Vagina (tissue), 2 donors: Measurements from ENCODE around the gene DCLK2. TPM values are rescaled to one million over a fixed set of nuclear protein-coding genes. Genes with fewer than 3 reads are reported as not detected.

Experiments
- DNase-seq, 2 donors: peaks; one replicate each; pipeline ENCODE4 v3.0.0-alpha.2; 2017; ENCODE audit errors: extremely low spot score in 2 of 2
- H3K27ac ChIP-seq: fragments of 200-600 bp; sonication (generic); one replicate; pipeline ENCODE4 v1.5.1; 2019
- H3K27me3 ChIP-seq: fragments of 200-600 bp; sonication (generic); one replicate; pipeline ENCODE4 v1.5.1; 2019
- H3K36me3 ChIP-seq, 2 donors: fragments of 200-600 bp; sonication (generic); one replicate each; pipeline ENCODE4 v1.5.1; 2017 to 2019
- H3K4me1 ChIP-seq: fragments of 200-600 bp; sonication (generic); one replicate; pipeline ENCODE4 v1.5.1; 2019
- H3K4me3 ChIP-seq, 2 donors: fragments of 200-600 bp; sonication (generic); 1 replicate in 1 of 2; 2 replicates in 1 of 2; pipeline ENCODE4 v1.5.1; 2016 to 2019
- H3K9me3 ChIP-seq: fragments of 200-600 bp; sonication (generic); one replicate; pipeline ENCODE4 v1.5.1; 2019
- CTCF ChIP-seq, 3 experiments: fragments of 450-650 bp in 2 of 3; fragments of 200-600 bp in 1 of 3; sonication (generic) in 1 of 3; IDR thresholded peaks; one replicate each; pipeline ENCODE4 v1.5.1; 2017 to 2019; ENCODE audit warnings: antibody characterized with exemption in 3 of 3, mild to moderate bottlenecking in 2 of 3, moderate library complexity in 2 of 3
- POLR2A ChIP-seq, 2 donors: fragments of 450-650 bp; IDR thresholded peaks; one replicate each; pipeline ENCODE4 v1.6.1; 2017; ENCODE audit warnings: antibody characterized with exemption in 2 of 2, mild to moderate bottlenecking in 2 of 2, moderate library complexity in 2 of 2
- POLR2AphosphoS5 ChIP-seq, 2 donors: sonication (generic); formaldehyde crosslinking; IDR thresholded peaks; one replicate each; pipeline ENCODE4 v1.9.0; 2017; ENCODE audit warnings: antibody characterized with exemption in 2 of 2, mild to moderate bottlenecking in 2 of 2, low read depth in 1 of 2; ENCODE audit not compliant: insufficient read depth in 1 of 2
- intact Hi-C: fragments of 100-400 bp; cut with DNase I; formaldehyde crosslinking; loops from one replicate; pipeline ENCODE4 v1.15.1; 2023
- total RNA-seq: library from RNA; depleted of rRNA; stranded (reverse); fragments of >200 nt; gene quantifications from one replicate; pipeline ENCODE4 v1.2.3, GENCODE V29; 2016

DCLK2 gene
- total RNA-seq, 1 donor from 2014 or later, result 5.9 TPM

GRCh38 chr4:150262611-150263010, 184.4 kb downstream of the DCLK2 start:
- H3K27ac ChIP-seq, result no peak overlapping the region
- intact Hi-C loops, result no loop called here
- no peaks in the 10 kb centered on the region for H3K36me3 ChIP-seq
- H3K27me3 ChIP-seq, result no peaks in the 10 kb centered on the region
- no peaks in the 10 kb centered on the region for H3K9me3 ChIP-seq
- H3K4me1 ChIP-seq, result no peaks in the 10 kb centered on the region
- TF ChIP-seq POLR2AphosphoS5 (IDR thresholded peaks at IDR 0.05; ENCODE audit: insufficient read depth in 1 of 2, low read depth in 1 of 2), result no peak
- TF ChIP-seq POLR2A (IDR thresholded peaks at IDR 0.05), result no peak
- TF ChIP-seq CTCF (IDR thresholded peaks at IDR 0.05), result no peak
- no peak for DNase-seq
- H3K4me3 ChIP-seq, result no peak overlapping the region

GRCh38 chr4:150264595-150265161, 186.4 kb downstream of the DCLK2 start:
- no peak for DNase-seq
- no peak overlapping the region for H3K27ac ChIP-seq
- no peaks in the 10 kb centered on the region for H3K27me3 ChIP-seq
- no peak overlapping the region for H3K4me3 ChIP-seq
- intact Hi-C loops, result no loop called here
- no peaks in the 10 kb centered on the region for H3K36me3 ChIP-seq
- no peaks in the 10 kb centered on the region for H3K9me3 ChIP-seq
- H3K4me1 ChIP-seq, result no peaks in the 10 kb centered on the region
- no peak for TF ChIP-seq POLR2A (IDR thresholded peaks at IDR 0.05)
- TF ChIP-seq CTCF (IDR thresholded peaks at IDR 0.05), result no peak
- no peak for TF ChIP-seq POLR2AphosphoS5 (IDR thresholded peaks at IDR 0.05; ENCODE audit: insufficient read depth in 1 of 2, low read depth in 1 of 2)

GRCh38 chr4:150265806-150266205, 187.6 kb downstream of the DCLK2 start:
- H3K36me3 ChIP-seq, result no peaks in the 10 kb centered on the region
- H3K4me3 ChIP-seq, result no peak overlapping the region
- intact Hi-C loops, result no loop called here
- H3K9me3 ChIP-seq, result no peaks in the 10 kb centered on the region
- TF ChIP-seq POLR2AphosphoS5 (IDR thresholded peaks at IDR 0.05; ENCODE audit: insufficient read depth in 1 of 2, low read depth in 1 of 2) (no peak), CTCF (IDR thresholded peaks at IDR 0.05) (no peak), POLR2A (IDR thresholded peaks at IDR 0.05) (no peak)
- no peak for DNase-seq
- H3K27ac ChIP-seq, result no peak overlapping the region
- no peaks in the 10 kb centered on the region for H3K4me1 ChIP-seq
- H3K27me3 ChIP-seq, result no peaks in the 10 kb centered on the region

- peaks cover 0 to 8% of the 10 kb centered on the region in 2 donors for H3K36me3 ChIP-seq
- no peak overlapping the region for H3K27ac ChIP-seq
- H3K27me3 ChIP-seq, result no peaks in the 10 kb centered on the region
- DNase-seq, result no peak
- H3K9me3 ChIP-seq, result no peaks in the 10 kb centered on the region
- H3K4me1 ChIP-seq, result no peaks in the 10 kb centered on the region
- intact Hi-C loops, result no loop called here
- no peak overlapping the region for H3K4me3 ChIP-seq
- TF ChIP-seq CTCF (IDR thresholded peaks at IDR 0.05) (no peak), POLR2AphosphoS5 (IDR thresholded peaks at IDR 0.05; ENCODE audit: insufficient read depth in 1 of 2, low read depth in 1 of 2) (no peak), POLR2A (IDR thresholded peaks at IDR 0.05) (no peak)
Observed at GRCh38 chr4:150268444-150268843, 190.2 kb downstream of the DCLK2 start.

GRCh38 chr4:150278206-150278605, 200.0 kb downstream of the DCLK2 start:
- Histone ChIP-seq H3K27ac (no peak overlapping the region), H3K4me1 (no peaks in the 10 kb centered on the region), H3K36me3 (peaks cover 0 to 26% of the 10 kb centered on the region in 2 donors), H3K4me3 (no peak overlapping the region), H3K9me3 (no peaks in the 10 kb centered on the region), H3K27me3 (no peaks in the 10 kb centered on the region)
- no peak for DNase-seq
- intact Hi-C loops, result no loop called here
- no peak for TF ChIP-seq POLR2A (IDR thresholded peaks at IDR 0.05)
- no peak for TF ChIP-seq POLR2AphosphoS5 (IDR thresholded peaks at IDR 0.05; ENCODE audit: insufficient read depth in 1 of 2, low read depth in 1 of 2)
- no peak for TF ChIP-seq CTCF (IDR thresholded peaks at IDR 0.05)
